Hematopoietic multipotent progenitor cell treated with erythropoietin and hydrocortisone succinate and interleukin-3 and kit ligand, for 15 days (in vitro differentiated cells): ENCODE results near the gene MTNR1A.
A peak's percentile ranks its signal among the peaks of the same experiment; 100 is the strongest.

Experiments used
- DNase-seq: peaks from one replicate; pipeline ENCODE4 v3.0.0-alpha.2; 2015; ENCODE audit warnings: low spot score

Gene MTNR1A

GRCh38 chr4:186554914-186555827 is at the start of gene MTNR1A:
MTNR1A (minus strand) TSS chr4:186555567; CDS start chr4:186555365, 202 bp downstream.
- DNase-seq = no peak

GRCh38 chr4:186604124-186604807 is 48.9 kb upstream of the MTNR1A start:
- no peak for DNase-seq

GRCh38 chr4:186602978-186603377 is 47.6 kb upstream of the MTNR1A start:
- no peak for DNase-seq

- DNase-seq = no peak
Observed at GRCh38 chr4:186599483-186599882, 44.1 kb upstream of the MTNR1A start.

- DNase-seq = no peak
Observed at GRCh38 chr4:186598686-186599085, 43.3 kb upstream of the MTNR1A start.

GRCh38 chr4:186596850-186597390 is 41.6 kb upstream of the MTNR1A start:
- DNase-seq = no peak

- no peak for DNase-seq
Observed at GRCh38 chr4:186596346-186596745, 41.0 kb upstream of the MTNR1A start.

- DNase-seq = no peak
Observed at GRCh38 chr4:186593587-186593973, 38.2 kb upstream of the MTNR1A start.

GRCh38 chr4:186592966-186593586 is 37.7 kb upstream of the MTNR1A start:
- DNase-seq = no peak

GRCh38 chr4:186592445-186592844 is 37.1 kb upstream of the MTNR1A start:
- DNase-seq = no peak

GRCh38 chr4:186591651-186592050 is 36.3 kb upstream of the MTNR1A start:
- no peak for DNase-seq

GRCh38 chr4:186588503-186588902 is 33.1 kb upstream of the MTNR1A start:
- no peak for DNase-seq

GRCh38 chr4:186587416-186588018 is 32.1 kb upstream of the MTNR1A start:
- DNase-seq = peak; percentile 36

- DNase-seq = no peak
Observed at GRCh38 chr4:186586205-186586604, 30.8 kb upstream of the MTNR1A start.

GRCh38 chr4:186584912-186585311 is 29.5 kb upstream of the MTNR1A start:
- no peak for DNase-seq

GRCh38 chr4:186581421-186581820 is 26.1 kb upstream of the MTNR1A start:
- no peak for DNase-seq

GRCh38 chr4:186580669-186581068 is 25.3 kb upstream of the MTNR1A start:
- no peak for DNase-seq

- DNase-seq = no peak
Observed at GRCh38 chr4:186570193-186570996, 15.0 kb upstream of the MTNR1A start.

- no peak for DNase-seq
Observed at GRCh38 chr4:186569533-186570192, 14.3 kb upstream of the MTNR1A start.

GRCh38 chr4:186566068-186566467 is 10.7 kb upstream of the MTNR1A start:
- DNase-seq = no peak

GRCh38 chr4:186563761-186564160 is 8.4 kb upstream of the MTNR1A start:
- no peak for DNase-seq
